Fibroblast of mammary gland (primary cell): Measurements from ENCODE around the gene TOB1.

ENCODE experiments used
- DNase-seq: peaks from one replicate; pipeline ENCODE4 v3.0.0-alpha.2; 2010; ENCODE audit warnings: low read depth
- H3K4me3 ChIP-seq: 2 replicates; pipeline ENCODE4 v1.5.1; 2011; ENCODE audit warnings: low read depth, mild to moderate bottlenecking, low read length, moderate library complexity; ENCODE audit not compliant: control insufficient read depth
- TF ChIP-seq, protein P1 (sequence below): conservative IDR thresholded peaks from 2 replicates; pipeline ENCODE4 v1.5.1; 2011; ENCODE audit warnings: low read depth, low read length, inconsistent platforms; ENCODE audit not compliant: control insufficient read depth, insufficient read depth

Gene TOB1

DNA sequence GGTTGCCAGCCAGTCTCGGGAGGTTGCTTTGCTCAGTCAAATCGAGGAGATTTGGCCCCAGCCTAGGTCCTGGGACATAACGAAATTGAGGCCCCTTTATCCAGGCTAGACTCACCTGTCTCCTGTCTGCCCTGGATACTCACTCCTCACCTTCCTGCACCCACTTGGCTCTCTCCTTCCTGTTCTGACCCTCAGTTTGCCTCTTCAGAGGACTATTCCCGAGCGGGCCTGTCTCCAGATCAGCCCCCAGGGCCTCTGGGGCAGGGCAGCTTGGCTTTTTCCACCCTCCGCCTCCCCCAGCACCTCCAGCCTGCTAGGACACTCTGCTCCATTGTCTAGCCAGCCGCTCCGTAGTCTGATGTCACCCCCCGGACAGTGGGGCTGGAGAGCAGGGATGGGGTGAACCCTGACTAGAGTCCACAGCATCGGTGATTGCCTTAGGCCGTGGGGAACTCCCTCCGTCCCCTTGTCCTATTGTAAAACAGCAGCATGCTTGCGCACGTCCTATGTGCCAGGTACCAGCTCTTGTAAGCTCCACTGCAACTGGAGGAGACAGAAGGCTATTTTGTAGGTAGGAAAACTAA is 21.9 kb downstream of the TOB1 start:
- TF ChIP-seq, protein P1, sequence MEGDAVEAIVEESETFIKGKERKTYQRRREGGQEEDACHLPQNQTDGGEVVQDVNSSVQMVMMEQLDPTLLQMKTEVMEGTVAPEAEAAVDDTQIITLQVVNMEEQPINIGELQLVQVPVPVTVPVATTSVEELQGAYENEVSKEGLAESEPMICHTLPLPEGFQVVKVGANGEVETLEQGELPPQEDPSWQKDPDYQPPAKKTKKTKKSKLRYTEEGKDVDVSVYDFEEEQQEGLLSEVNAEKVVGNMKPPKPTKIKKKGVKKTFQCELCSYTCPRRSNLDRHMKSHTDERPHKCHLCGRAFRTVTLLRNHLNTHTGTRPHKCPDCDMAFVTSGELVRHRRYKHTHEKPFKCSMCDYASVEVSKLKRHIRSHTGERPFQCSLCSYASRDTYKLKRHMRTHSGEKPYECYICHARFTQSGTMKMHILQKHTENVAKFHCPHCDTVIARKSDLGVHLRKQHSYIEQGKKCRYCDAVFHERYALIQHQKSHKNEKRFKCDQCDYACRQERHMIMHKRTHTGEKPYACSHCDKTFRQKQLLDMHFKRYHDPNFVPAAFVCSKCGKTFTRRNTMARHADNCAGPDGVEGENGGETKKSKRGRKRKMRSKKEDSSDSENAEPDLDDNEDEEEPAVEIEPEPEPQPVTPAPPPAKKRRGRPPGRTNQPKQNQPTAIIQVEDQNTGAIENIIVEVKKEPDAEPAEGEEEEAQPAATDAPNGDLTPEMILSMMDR = no peak
- no peak for DNase-seq

DNA sequence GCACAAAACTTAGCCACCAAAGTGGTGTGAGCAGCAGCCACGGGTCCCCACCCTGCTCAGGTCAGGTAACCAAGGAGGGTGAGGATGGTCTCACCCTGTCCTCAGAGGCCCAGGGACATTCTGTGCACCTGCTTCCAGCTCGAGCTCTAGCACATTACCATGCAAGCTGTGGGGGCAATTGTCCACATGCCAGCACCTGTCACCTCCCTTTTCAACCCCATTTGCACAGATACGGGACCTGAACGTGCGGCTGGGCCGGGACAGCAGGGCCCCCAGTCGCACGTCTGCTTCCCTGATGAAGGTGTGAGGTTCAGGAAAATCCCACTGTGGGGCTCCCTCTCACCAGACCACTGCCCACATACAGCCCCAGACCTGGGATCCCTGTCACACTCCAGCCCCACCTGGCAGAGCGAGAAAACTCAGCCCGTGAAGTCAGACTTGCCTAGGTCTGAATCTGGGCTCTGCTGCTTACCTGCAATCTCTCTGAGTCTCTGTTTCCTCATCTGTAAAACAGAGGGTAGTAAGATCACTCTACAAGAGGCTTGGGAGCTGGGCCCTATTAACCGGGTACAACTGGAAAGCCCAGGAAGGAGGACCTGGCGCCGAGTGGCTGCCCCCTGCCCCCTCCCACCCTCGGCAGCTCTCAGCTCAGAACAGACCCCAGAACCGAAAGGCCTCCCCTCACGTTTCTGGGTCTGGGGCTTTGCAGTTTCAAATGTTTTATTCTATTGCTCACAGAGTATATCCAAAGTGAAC is 22.8 kb downstream of the TOB1 start:
- no peak overlapping the region for H3K4me3 ChIP-seq
- TF ChIP-seq, protein P1 = no peak
- DNase-seq = no peak

More for the DNA sequence above, 21.9 kb downstream of the TOB1 start:
- no peak overlapping the region for H3K4me3 ChIP-seq

DNA sequence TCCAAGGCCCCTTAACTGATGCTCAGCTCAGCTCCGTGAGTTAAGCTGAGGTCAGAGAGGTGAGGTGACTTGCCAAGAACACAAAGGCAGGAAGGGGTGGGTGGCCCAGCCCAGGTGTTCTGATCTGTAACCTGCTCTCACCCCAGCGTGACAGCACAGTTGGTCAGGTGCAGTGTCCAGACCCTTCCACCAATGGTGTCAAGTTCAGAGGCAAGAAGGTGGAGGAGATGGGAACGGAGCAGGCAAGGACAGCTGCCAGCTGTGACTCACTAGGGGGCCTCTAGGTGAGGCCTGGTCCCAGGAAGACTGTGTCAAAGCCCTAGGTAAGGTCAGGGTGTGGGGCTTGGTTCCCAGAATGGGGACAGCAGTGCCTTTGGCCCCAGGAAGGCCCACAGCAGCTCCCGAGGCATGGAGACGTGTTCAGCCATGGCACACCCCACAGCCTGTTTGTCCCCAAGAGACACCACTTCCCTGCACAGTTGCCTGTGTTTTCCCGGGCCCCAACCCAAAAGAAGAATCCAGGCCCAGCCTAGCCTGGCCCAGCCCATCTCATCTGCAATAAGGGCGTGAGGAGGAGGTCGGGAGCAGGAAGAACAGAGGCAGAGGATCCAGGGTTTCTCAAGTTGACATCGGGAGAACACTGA is 23.5 kb downstream of the TOB1 start:
- no peak for DNase-seq
- TF ChIP-seq, protein P1 = no peak
- no peak overlapping the region for H3K4me3 ChIP-seq

DNA sequence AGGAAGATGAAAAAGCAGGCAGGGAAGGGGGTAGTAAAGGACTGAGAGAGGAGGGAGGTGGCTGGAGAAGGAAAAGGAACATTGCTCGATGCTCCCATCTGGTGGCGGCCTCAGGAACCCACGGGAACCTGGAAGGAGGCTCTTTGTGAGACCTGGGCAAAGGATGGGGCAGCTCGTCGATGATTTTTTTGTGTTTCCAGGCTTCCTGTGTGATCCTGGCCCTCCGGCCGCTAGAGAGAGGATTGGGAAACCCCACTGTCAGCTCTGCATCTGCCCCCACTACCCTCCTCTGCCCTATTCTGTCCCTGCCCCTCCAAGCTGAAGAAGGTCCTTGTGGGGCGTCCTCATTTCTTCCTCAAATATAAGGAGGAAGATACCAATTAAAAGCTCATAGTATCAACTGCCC is 24.2 kb downstream of the TOB1 start:
- peak; percentile 62 for DNase-seq
- TF ChIP-seq, protein P1 = peak; percentile 82
- no peak overlapping the region for H3K4me3 ChIP-seq

DNA sequence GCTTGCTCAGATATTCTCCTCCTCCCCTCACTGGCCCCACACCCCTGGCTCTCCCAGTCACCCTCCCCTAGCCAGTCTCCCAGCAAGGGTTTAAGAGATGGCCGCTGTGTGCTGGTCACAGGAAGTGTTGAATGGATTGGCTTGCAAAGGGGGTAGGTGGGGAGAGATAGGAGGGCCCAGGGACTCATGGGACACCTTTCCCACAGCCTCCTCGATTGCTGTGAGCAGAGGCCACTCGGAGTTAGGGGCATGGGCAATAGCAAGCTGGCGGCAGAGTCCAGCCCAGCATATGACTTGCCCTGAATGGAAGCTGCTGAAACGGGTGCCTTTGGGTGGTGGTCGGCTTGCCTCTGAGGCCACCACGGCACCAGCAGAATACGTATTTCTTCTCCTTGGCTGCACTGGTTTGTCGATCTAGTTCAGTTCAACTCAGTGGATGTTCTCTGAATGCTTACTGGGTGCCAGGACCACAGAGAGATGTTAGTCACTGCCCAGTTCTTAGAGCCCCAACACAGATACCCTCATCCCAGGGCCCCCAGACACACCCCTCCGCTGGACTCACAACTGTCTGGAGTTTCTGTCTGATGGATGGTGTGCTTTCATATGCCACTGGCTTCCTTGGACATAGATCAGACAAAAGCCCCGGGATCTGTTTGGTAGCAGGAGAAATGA is 24.7 kb downstream of the TOB1 start:
- TF ChIP-seq, protein P1 = no peak
- H3K4me3 ChIP-seq = no peak overlapping the region
- DNase-seq = no peak

DNA sequence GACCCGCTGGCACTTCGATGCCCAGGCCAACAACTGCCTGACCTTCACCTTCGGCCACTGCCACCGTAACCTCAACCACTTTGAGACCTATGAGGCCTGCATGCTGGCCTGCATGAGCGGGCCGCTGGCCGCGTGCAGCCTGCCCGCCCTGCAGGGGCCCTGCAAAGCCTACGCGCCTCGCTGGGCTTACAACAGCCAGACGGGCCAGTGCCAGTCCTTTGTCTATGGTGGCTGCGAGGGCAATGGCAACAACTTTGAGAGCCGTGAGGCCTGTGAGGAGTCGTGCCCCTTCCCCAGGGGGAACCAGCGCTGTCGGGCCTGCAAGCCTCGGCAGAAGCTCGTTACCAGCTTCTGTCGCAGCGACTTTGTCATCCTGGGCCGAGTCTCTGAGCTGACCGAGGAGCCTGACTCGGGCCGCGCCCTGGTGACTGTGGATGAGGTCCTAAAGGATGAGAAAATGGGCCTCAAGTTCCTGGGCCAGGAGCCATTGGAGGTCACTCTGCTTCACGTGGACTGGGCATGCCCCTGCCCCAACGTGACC is 25.8 kb downstream of the TOB1 start:
- TF ChIP-seq, protein P1 = no peak
- no peak overlapping the region for H3K4me3 ChIP-seq
- DNase-seq = no peak
